Brain microvascular endothelial cell (primary cell): Measurements from ENCODE around the gene THAP11.

Experiments
- DNase-seq: peaks from one replicate; pipeline ENCODE4 v3.0.0-alpha.2; 2020
- H3K27ac ChIP-seq: fragments of 250-450 bp; sonication (Bioruptor Pico); 2 replicates; pipeline ENCODE4 v1.5.1; 2020; ENCODE audit warnings: mild to moderate bottlenecking, moderate library complexity
- H3K27me3 ChIP-seq: fragments of 250-450 bp; sonication (Bioruptor Pico); replicated peaks from 2 replicates; pipeline ENCODE4 v1.5.1; 2020; ENCODE audit warnings: mild to moderate bottlenecking
- H3K36me3 ChIP-seq: fragments of 250-450 bp; sonication (Bioruptor Pico); replicated peaks from 2 replicates; pipeline ENCODE4 v1.5.1; 2020; ENCODE audit warnings: mild to moderate bottlenecking
- H3K4me3 ChIP-seq: 2 replicates; pipeline ENCODE4 v1.5.1; 2011; ENCODE audit warnings: low read depth, mild to moderate bottlenecking, control low read depth, low read length, moderate library complexity
- CTCF ChIP-seq: IDR thresholded peaks from 2 replicates; pipeline ENCODE4 v1.5.1; 2011; ENCODE audit warnings: low read depth, mild to moderate bottlenecking, moderate library complexity, low read length, control low read depth, inconsistent platforms; ENCODE audit errors: missing control alignments
- in situ Hi-C: cut with HindIII; loops from 2 replicates; pipeline ENCODE4 v1.10.0; 2017; ENCODE audit warnings: low sequenced_read_pairs, low pct_ligation_motif_present

THAP11 gene

GRCh38 chr16:67880584-67880983, 38.5 kb downstream of the THAP11 start:
- TF ChIP-seq CTCF = no peak
- in situ Hi-C loops = no loop called here
- H3K36me3 ChIP-seq = peaks cover 87% of the 10 kb centered on the region
- no peaks in the 10 kb centered on the region for H3K27me3 ChIP-seq
- no peak overlapping the region for H3K27ac ChIP-seq
- DNase-seq = no peak
- H3K4me3 ChIP-seq = no peak overlapping the region

DNA sequence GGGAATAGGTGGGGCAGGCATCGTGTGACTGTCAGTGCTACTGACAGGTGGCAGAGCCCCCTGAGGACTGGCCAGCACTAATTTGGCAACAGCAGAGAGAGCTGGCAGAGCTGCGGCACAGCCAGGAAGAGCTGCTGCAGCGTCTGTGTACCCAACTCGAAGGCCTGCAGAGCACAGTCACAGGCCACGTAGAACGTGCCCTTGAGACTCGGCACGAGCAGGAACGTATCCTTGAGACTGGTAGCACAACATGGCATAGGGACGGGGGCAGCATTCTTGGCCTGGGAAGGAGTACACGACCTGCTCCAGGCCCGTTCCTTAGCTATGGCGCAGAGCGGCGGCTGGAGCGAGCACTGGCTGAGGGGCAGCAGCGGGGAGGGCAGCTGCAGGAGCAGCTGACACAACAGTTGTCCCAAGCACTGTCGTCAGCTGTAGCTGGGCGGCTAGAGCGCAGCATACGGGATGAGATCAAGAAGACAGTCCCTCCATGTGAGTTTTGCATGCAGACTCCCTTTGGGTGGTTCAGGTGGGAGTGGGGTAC, 39.6 kb downstream of the THAP11 start:
- H3K36me3 ChIP-seq = peaks cover 79% of the 10 kb centered on the region
- in situ Hi-C loops = no loop called here
- no peak overlapping the region for H3K27ac ChIP-seq
- TF ChIP-seq CTCF = no peak
- H3K27me3 ChIP-seq = no peaks in the 10 kb centered on the region
- no peak for DNase-seq
- H3K4me3 ChIP-seq = no peak overlapping the region

- H3K27ac ChIP-seq = no peak overlapping the region
- no peak for TF ChIP-seq CTCF
- no peaks in the 10 kb centered on the region for H3K27me3 ChIP-seq
- H3K36me3 ChIP-seq = peaks cover 74% of the 10 kb centered on the region
- DNase-seq = no peak
- in situ Hi-C loops = no loop called here
- H3K4me3 ChIP-seq = no peak overlapping the region
These were observed 40.4 kb downstream of the THAP11 start for GRCh38 chr16:67882374-67883145.

DNA sequence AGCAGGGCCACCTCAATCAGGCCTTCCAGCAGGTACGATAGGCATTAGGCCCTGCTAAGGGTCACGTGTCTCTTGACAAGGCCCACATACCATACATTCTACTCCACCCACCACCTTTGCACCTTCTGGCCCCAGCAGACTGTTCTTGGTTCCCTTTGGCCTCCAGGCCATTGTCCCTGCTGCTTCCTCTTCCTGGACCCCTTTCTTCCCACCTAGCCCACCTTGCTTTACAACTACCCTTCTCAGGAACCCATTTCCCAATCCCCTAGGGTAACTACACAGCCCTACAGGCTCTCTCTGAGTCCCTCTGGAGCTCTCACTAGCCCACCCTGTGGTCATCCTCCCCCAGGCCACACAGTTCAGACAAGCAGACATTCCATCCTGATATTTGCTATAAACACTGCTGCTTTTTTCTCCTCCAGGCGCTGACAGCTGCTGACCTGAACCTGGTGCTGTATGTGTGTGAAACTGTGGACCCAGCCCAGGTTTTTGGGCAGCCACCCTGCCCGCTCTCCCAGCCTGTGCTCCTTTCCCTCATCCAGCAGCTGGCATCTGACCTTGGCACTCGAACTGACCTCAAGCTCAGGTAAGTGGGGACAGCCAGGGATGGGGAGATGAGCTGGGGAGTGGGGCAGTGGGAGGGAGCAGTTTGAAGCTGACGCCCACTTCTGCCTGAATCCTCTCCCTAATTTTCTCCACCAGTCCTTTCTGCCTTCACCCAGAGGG, 41.2 kb downstream of the THAP11 start:
- no peak overlapping the region for H3K4me3 ChIP-seq
- in situ Hi-C loops = no loop called here
- no peak for DNase-seq
- no peaks in the 10 kb centered on the region for H3K27me3 ChIP-seq
- no peak for TF ChIP-seq CTCF
- no peak overlapping the region for H3K27ac ChIP-seq
- H3K36me3 ChIP-seq = peaks cover 66% of the 10 kb centered on the region

GRCh38 chr16:67883872-67884261, 41.7 kb downstream of the THAP11 start:
- Histone ChIP-seq H3K27me3 (no peaks in the 10 kb centered on the region), H3K27ac (no peak overlapping the region), H3K4me3 (no peak overlapping the region), H3K36me3 (peaks cover 61% of the 10 kb centered on the region)
- peak; percentile 92 for TF ChIP-seq CTCF
- DNase-seq = no peak
- in situ Hi-C loops = no loop called here
